Mucosa of descending colon (tissue), 3 donors: ENCODE results near the gene URB1. TPM values are rescaled to one million over a fixed set of nuclear protein-coding genes. Genes with fewer than 3 reads are reported as not detected.
A peak's percentile ranks its signal among the peaks of the same experiment; 100 is the strongest.
"Not testable (repeated sequence)": the region's sequence is repeated elsewhere in the genome, so short reads cannot be mapped to it uniquely, and the experiment has no call there.

ENCODE experiments used
- ATAC-seq: fragments of 200-7000 bp; cut with Tn5 transposase; one replicate; pipeline ENCODE4 v1.9.1; 2020; ENCODE audit warnings: mild to moderate bottlenecking, moderate library complexity
- DNase-seq, 3 donors: peaks; one replicate each; pipeline ENCODE4 v3.0.0-alpha.2; 2020
- H3K36me3 ChIP-seq: fragments of 200-600 bp; one replicate; pipeline ENCODE4 v1.8.0; 2021; ENCODE audit warnings: low read depth, mild to moderate bottlenecking
- H3K4me1 ChIP-seq: fragments of 200-600 bp; one replicate; pipeline ENCODE4 v1.8.0; 2021; ENCODE audit warnings: low read depth, mild to moderate bottlenecking
- H3K4me3 ChIP-seq: fragments of 200-600 bp; one replicate; pipeline ENCODE4 v1.8.0; 2021; ENCODE audit warnings: mild to moderate bottlenecking
- H3K9me3 ChIP-seq: fragments of 200-600 bp; one replicate; pipeline ENCODE4 v1.8.0; 2021; ENCODE audit warnings: mild to moderate bottlenecking
- intact Hi-C, 2 donors: fragments of 100-400 bp; cut with DNase I in 1 of 2; cut with micrococcal nuclease in 1 of 2; formaldehyde crosslinking; loops; one replicate each; pipeline versions ENCODE4 v1.11.0 to v1.11.1; 2022; cut with DNase I, micrococcal nuclease
- total RNA-seq, 3 donors: library from RNA; stranded (reverse); fragmentation: NEBNext Ultra II Directional in 2 of 3; extraction: Animal tissue kit (Norgen Biotek cat#: 25700) in 2 of 3; gene quantifications; one replicate each; pipeline versions ENCODE4 v1.2.1 to v1.2.4, GENCODE V29; 2021 to 2023
- TF ChIP-seq, protein P1 (sequence below): fragments of 200-600 bp; IDR thresholded peaks from one replicate; pipeline ENCODE4 v1.8.0; 2022; ENCODE audit warnings: antibody characterized with exemption, mild to moderate bottlenecking
- donor health status: DM: no; HTN: no; CAD: no; lungs with moderate emphysema.
- donor health status: DM: no; HTN: no; CAD: no.
- donor health status: DM: no; HTN: yes; CAD: no.

Gene URB1
- total RNA-seq, 3 donors from 2014 or later = 8.4 to 13.5 (median 8.7) TPM

GRCh38 chr21:32279377-32279680, 113.5 kb downstream of the URB1 start:
- H3K9me3 ChIP-seq = no peaks in the 10 kb centered on the region
- ATAC-seq (no peak), DNase-seq (no peak)
- peak overlapping the region; percentile 77 for H3K4me3 ChIP-seq
- peaks cover 17% of the 10 kb centered on the region for H3K4me1 ChIP-seq
- intact Hi-C loops = no loop called here
- TF ChIP-seq, protein P1, sequence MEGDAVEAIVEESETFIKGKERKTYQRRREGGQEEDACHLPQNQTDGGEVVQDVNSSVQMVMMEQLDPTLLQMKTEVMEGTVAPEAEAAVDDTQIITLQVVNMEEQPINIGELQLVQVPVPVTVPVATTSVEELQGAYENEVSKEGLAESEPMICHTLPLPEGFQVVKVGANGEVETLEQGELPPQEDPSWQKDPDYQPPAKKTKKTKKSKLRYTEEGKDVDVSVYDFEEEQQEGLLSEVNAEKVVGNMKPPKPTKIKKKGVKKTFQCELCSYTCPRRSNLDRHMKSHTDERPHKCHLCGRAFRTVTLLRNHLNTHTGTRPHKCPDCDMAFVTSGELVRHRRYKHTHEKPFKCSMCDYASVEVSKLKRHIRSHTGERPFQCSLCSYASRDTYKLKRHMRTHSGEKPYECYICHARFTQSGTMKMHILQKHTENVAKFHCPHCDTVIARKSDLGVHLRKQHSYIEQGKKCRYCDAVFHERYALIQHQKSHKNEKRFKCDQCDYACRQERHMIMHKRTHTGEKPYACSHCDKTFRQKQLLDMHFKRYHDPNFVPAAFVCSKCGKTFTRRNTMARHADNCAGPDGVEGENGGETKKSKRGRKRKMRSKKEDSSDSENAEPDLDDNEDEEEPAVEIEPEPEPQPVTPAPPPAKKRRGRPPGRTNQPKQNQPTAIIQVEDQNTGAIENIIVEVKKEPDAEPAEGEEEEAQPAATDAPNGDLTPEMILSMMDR = no peak
- no peaks in the 10 kb centered on the region for H3K36me3 ChIP-seq

GRCh38 chr21:32278518-32279376, 114.1 kb downstream of the URB1 start, which contains the start of gene MIS18A:
Gene MIS18A, minus strand, starts transcription at chr21:32279049. Its CDS starts 35 bp downstream, at chr21:32279014.
- Histone ChIP-seq H3K36me3 (no peaks in the 10 kb centered on the region), H3K4me3 (peak within 1 kb of the TSS; percentile 77), H3K9me3 (no peaks in the 10 kb centered on the region), H3K4me1 (peaks cover 17% of the 10 kb centered on the region)
- peak; percentile 99 for ATAC-seq
- TF ChIP-seq, protein P1 = no peak
- DNase-seq = peak; percentile 95 to 98 (median 96)
- intact Hi-C loops = no loop called here

- H3K9me3 ChIP-seq = no peaks in the 10 kb centered on the region
- no peaks in the 10 kb centered on the region for H3K36me3 ChIP-seq
- intact Hi-C loops = no loop called here
- peaks cover 17% of the 10 kb centered on the region for H3K4me1 ChIP-seq
- H3K4me3 ChIP-seq = peak overlapping the region; percentile 77
- TF ChIP-seq, protein P1 = no peak
- DNase-seq (no peak), ATAC-seq (no peak)
Measured at GRCh38 chr21:32278103-32278502, 114.7 kb downstream of the URB1 start.

- Histone ChIP-seq H3K36me3 (no peaks in the 10 kb centered on the region), H3K4me1 (peaks cover 17% of the 10 kb centered on the region), H3K4me3 (no peak overlapping the region), H3K9me3 (no peaks in the 10 kb centered on the region)
- TF ChIP-seq, protein P1 = no peak
- intact Hi-C loops = no loop called here
- ATAC-seq (no peak), DNase-seq (no peak)
Measured at GRCh38 chr21:32276671-32277070, 116.1 kb downstream of the URB1 start.

- Histone ChIP-seq H3K4me1 (no peaks in the 10 kb centered on the region), H3K36me3 (no peaks in the 10 kb centered on the region), H3K9me3 (no peaks in the 10 kb centered on the region), H3K4me3 (no peak overlapping the region)
- TF ChIP-seq, protein P1 = no peak
- intact Hi-C loops = no loop called here
- ATAC-seq = no peak
- peak in 1 of 3 donors; percentile 17 for DNase-seq
Measured at GRCh38 chr21:32270748-32271147, 122.1 kb downstream of the URB1 start.

- H3K4me1 ChIP-seq, intact Hi-C loops, ATAC-seq, H3K9me3 ChIP-seq, DNase-seq, H3K36me3 ChIP-seq, H3K4me3 ChIP-seq: not testable (repeated sequence)
Measured at GRCh38 chr21:32265321-32265720, 127.5 kb downstream of the URB1 start.
